H1 (cell line): Measurements from ENCODE around the gene MASP1. TPM values are rescaled to one million over a fixed set of nuclear protein-coding genes. Genes with fewer than 3 reads are reported as not detected.

Source experiments
- ATF2 ChIP-seq: IDR thresholded peaks from 2 replicates; pipeline ENCODE4 v1.6.1; 2012; ENCODE audit warnings: low read length, inconsistent platforms
- CBX5 ChIP-seq: fragments of 300-800, 300-1000 bp; sonication (generic); IDR thresholded peaks from 2 replicates; pipeline ENCODE4 v1.7.1; 2016; ENCODE audit warnings: antibody characterized with exemption, low read length, low read depth
- EGR1 ChIP-seq: IDR thresholded peaks from 2 replicates; pipeline ENCODE4 v1.6.1; 2011; ENCODE audit warnings: low read depth, low read length, borderline replicate concordance
- KDM4A ChIP-seq: IDR thresholded peaks from one replicate; pipeline ENCODE4 v1.7.1; 2012; ENCODE audit warnings: low read depth, mild to moderate bottlenecking, moderate library complexity, low read length, inconsistent platforms; ENCODE audit not compliant: severe bottlenecking
- POLR2A ChIP-seq, 2 experiments: IDR thresholded peaks; 1 replicate in 1 of 2; 2 replicates in 1 of 2; pipeline ENCODE4 v1.6.1; 2011; ENCODE audit warnings: low read depth in 2 of 2, low read length in 2 of 2, mild to moderate bottlenecking in 2 of 2; ENCODE audit errors: control extremely low read depth in 1 of 2
- RNF2 ChIP-seq: fragments of 200-900, 300-1000 bp; sonication (generic); IDR thresholded peaks from 2 replicates; pipeline ENCODE4 v1.7.1; 2016; ENCODE audit warnings: borderline replicate concordance, low read depth, mild to moderate bottlenecking, antibody characterized with exemption, low read length; ENCODE audit not compliant: poor library complexity, severe bottlenecking; ENCODE audit errors: missing control alignments
- TAF7 ChIP-seq: optimal IDR thresholded peaks from 2 replicates; pipeline ENCODE3; 2011; ENCODE audit warnings: low read depth, mild to moderate bottlenecking, inconsistent platforms, low read length, moderate library complexity, borderline replicate concordance
- TBP ChIP-seq: IDR thresholded peaks from 2 replicates; pipeline ENCODE4 v1.6.1; 2011; ENCODE audit warnings: low read depth, low read length, improper control_type of control experiment
- ZNF274 ChIP-seq: IDR thresholded peaks from 2 replicates; pipeline ENCODE4 v1.7.0; 2012; ENCODE audit warnings: low read length, borderline replicate concordance; ENCODE audit errors: extremely low read depth
- polyA plus RNA-seq, 7 experiments: library from polyadenylated mRNA; depleted of rRNA in 3 of 7; stranded (reverse) in 5 of 7; unstranded in 2 of 7; fragments of >200 nt in 5 of 7; fragments of 200-250 nt in 2 of 7; gene quantifications; 1 replicate in 5 of 7; 2 replicates in 1 of 7; 4 replicates in 1 of 7; pipeline versions ENCODE4 v1.2.1 to v1.2.3, GENCODE V29; 2011 to 2013; ENCODE audit warnings: missing spikeins in 2 of 7, mixed read lengths in 2 of 7
- total RNA-seq: library from RNA; stranded (reverse); fragmentation: NEBNext Ultra II Directional; extraction: Animal tissue kit (Norgen Biotek cat#: 25700); gene quantifications from 2 replicates; pipeline ENCODE4 v1.2.1, GENCODE V29; 2021
- TF ChIP-seq, protein P1 (sequence below): fragments of 300-600 bp; sonication (generic); IDR thresholded peaks from 2 replicates; pipeline ENCODE4 v1.7.1; 2012; ENCODE audit warnings: low read length, moderate library complexity, mild to moderate bottlenecking, inconsistent platforms; ENCODE audit not compliant: insufficient replicate concordance

Gene MASP1
- total and polyA plus RNA-seq, 2 of the 8 experiments (the other 6 are each of a cell fraction or from before 2014, with no cell fraction given), result 2.7 to 3.5 TPM

DNA sequence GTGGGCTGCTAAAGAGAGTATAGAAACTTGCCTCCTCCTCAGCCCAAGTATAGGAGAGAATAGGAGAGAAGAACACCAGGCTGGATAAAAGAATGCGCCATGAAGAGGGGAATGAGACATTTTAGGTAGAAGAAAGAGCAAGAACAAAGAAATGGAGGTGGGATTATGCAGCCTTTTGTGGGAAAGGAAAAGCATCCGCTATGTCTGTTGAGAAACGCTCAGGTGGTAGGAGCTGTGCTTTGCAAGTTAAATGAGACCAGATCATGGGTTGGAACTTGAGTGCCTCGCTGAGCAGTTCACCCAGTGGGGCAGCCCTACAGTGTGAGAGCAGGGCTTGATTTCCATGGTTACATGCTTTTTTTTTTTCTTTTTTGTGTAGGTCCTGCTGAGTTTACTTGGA lies 105.8 kb downstream of the MASP1 start (continued):
- TF ChIP-seq, protein P1, sequence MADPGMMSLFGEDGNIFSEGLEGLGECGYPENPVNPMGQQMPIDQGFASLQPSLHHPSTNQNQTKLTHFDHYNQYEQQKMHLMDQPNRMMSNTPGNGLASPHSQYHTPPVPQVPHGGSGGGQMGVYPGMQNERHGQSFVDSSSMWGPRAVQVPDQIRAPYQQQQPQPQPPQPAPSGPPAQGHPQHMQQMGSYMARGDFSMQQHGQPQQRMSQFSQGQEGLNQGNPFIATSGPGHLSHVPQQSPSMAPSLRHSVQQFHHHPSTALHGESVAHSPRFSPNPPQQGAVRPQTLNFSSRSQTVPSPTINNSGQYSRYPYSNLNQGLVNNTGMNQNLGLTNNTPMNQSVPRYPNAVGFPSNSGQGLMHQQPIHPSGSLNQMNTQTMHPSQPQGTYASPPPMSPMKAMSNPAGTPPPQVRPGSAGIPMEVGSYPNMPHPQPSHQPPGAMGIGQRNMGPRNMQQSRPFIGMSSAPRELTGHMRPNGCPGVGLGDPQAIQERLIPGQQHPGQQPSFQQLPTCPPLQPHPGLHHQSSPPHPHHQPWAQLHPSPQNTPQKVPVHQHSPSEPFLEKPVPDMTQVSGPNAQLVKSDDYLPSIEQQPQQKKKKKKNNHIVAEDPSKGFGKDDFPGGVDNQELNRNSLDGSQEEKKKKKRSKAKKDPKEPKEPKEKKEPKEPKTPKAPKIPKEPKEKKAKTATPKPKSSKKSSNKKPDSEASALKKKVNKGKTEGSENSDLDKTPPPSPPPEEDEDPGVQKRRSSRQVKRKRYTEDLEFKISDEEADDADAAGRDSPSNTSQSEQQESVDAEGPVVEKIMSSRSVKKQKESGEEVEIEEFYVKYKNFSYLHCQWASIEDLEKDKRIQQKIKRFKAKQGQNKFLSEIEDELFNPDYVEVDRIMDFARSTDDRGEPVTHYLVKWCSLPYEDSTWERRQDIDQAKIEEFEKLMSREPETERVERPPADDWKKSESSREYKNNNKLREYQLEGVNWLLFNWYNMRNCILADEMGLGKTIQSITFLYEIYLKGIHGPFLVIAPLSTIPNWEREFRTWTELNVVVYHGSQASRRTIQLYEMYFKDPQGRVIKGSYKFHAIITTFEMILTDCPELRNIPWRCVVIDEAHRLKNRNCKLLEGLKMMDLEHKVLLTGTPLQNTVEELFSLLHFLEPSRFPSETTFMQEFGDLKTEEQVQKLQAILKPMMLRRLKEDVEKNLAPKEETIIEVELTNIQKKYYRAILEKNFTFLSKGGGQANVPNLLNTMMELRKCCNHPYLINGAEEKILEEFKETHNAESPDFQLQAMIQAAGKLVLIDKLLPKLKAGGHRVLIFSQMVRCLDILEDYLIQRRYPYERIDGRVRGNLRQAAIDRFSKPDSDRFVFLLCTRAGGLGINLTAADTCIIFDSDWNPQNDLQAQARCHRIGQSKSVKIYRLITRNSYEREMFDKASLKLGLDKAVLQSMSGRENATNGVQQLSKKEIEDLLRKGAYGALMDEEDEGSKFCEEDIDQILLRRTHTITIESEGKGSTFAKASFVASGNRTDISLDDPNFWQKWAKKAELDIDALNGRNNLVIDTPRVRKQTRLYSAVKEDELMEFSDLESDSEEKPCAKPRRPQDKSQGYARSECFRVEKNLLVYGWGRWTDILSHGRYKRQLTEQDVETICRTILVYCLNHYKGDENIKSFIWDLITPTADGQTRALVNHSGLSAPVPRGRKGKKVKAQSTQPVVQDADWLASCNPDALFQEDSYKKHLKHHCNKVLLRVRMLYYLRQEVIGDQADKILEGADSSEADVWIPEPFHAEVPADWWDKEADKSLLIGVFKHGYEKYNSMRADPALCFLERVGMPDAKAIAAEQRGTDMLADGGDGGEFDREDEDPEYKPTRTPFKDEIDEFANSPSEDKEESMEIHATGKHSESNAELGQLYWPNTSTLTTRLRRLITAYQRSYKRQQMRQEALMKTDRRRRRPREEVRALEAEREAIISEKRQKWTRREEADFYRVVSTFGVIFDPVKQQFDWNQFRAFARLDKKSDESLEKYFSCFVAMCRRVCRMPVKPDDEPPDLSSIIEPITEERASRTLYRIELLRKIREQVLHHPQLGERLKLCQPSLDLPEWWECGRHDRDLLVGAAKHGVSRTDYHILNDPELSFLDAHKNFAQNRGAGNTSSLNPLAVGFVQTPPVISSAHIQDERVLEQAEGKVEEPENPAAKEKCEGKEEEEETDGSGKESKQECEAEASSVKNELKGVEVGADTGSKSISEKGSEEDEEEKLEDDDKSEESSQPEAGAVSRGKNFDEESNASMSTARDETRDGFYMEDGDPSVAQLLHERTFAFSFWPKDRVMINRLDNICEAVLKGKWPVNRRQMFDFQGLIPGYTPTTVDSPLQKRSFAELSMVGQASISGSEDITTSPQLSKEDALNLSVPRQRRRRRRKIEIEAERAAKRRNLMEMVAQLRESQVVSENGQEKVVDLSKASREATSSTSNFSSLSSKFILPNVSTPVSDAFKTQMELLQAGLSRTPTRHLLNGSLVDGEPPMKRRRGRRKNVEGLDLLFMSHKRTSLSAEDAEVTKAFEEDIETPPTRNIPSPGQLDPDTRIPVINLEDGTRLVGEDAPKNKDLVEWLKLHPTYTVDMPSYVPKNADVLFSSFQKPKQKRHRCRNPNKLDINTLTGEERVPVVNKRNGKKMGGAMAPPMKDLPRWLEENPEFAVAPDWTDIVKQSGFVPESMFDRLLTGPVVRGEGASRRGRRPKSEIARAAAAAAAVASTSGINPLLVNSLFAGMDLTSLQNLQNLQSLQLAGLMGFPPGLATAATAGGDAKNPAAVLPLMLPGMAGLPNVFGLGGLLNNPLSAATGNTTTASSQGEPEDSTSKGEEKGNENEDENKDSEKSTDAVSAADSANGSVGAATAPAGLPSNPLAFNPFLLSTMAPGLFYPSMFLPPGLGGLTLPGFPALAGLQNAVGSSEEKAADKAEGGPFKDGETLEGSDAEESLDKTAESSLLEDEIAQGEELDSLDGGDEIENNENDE, result peak; percentile 58
- TF ChIP-seq EGR1, result no peak
- no peak for TF ChIP-seq CBX5
- peak in 1 of 2 experiments; percentile 34; a peak in 1 of 3 replicates for TF ChIP-seq POLR2A (IDR thresholded peaks at IDR 0.05; ENCODE audit: control extremely low read depth in 1 of 2, low read depth in 2 of 2, low read length in 2 of 2)
- TF ChIP-seq RNF2, result no peak
- TF ChIP-seq ZNF274, result no peak
- no peak for TF ChIP-seq ATF2
- TF ChIP-seq TBP, result 0 out of 2 replicates have a peak, but pooled peaks have one; percentile 60
- no peak for TF ChIP-seq KDM4A
- TF ChIP-seq TAF7, result no peak
